Body of pancreas (tissue), 4 donors: ENCODE measurements around the gene ECM2. TPM values are rescaled to one million over a fixed set of nuclear protein-coding genes. Genes with fewer than 3 reads are reported as not detected.

Experiments
- ATAC-seq: fragments of 150-250 bp; one replicate; pipeline ENCODE4 v1.9.1; 2016
- DNase-seq, 4 donors: peaks; one replicate each; pipeline ENCODE4 v3.0.0-alpha.2; 2019
- H3K27ac ChIP-seq, 4 donors: fragments of 200-600 bp; sonication (generic); 1 replicate in 3 of 4; 2 replicates in 1 of 4; pipeline versions ENCODE4 v1.5.1 to v1.6.1; 2016 to 2019; ENCODE audit warnings: mild to moderate bottlenecking in 1 of 4, mixed read lengths in 1 of 4, moderate library complexity in 1 of 4
- H3K27me3 ChIP-seq, 2 donors: fragments of 200-600 bp; sonication (generic); one replicate each; pipeline ENCODE4 v1.6.0; 2016; ENCODE audit warnings: mild to moderate bottlenecking in 1 of 2
- H3K36me3 ChIP-seq, 2 donors: fragments of 200-600 bp; sonication (generic); replicated peaks in 1 of 2; 2 replicates each; pipeline ENCODE4 v1.5.1; 2016; ENCODE audit warnings: low read depth in 2 of 2; ENCODE audit not compliant: insufficient read depth in 1 of 2
- H3K4me1 ChIP-seq: fragments of 200-600 bp; sonication (generic); one replicate; pipeline ENCODE4 v1.6.0; 2016
- H3K4me3 ChIP-seq, 2 donors: fragments of 200-600 bp; sonication (generic); 1 replicate in 1 of 2; 2 replicates in 1 of 2; pipeline ENCODE4 v1.5.1; 2016 to 2019
- H3K9me3 ChIP-seq, 3 donors: fragments of 200-600 bp; sonication (generic); 1 replicate in 2 of 3; 2 replicates in 1 of 3; pipeline ENCODE4 v1.5.1; 2016
- CTCF ChIP-seq, 7 experiments: fragments of 450-650 bp in 4 of 7; fragments of 200-600 bp in 3 of 7; sonication (generic) in 3 of 7; IDR thresholded peaks; one replicate each; pipeline ENCODE4 v1.5.1; 2016 to 2019; ENCODE audit warnings: antibody characterized with exemption in 7 of 7
- POLR2A ChIP-seq, 3 donors: fragments of 450-650 bp; IDR thresholded peaks; one replicate each; pipeline ENCODE4 v1.6.1; 2016; ENCODE audit warnings: antibody characterized with exemption in 3 of 3, mild to moderate bottlenecking in 2 of 3
- whole genome bisulfite sequencing, 2 donors: methylation state at CpG; one replicate each; pipeline ENCODE4 v1.1.5; 2017; 5-methylcytosine and 5-hydroxymethylcytosine counted together
- intact Hi-C: fragments of 100-400 bp; cut with DNase I; formaldehyde crosslinking; loops from one replicate; pipeline ENCODE4 v1.15.1; 2023
- total RNA-seq, 2 donors: library from RNA; depleted of rRNA; stranded (reverse); fragments of >200 nt; gene quantifications; one replicate each; pipeline ENCODE4 v1.1.0, GENCODE V29; 2016

Gene ECM2
- total RNA-seq, 2 donors from 2014 or later: 6.5 to 8.2 TPM

GRCh38 chr9:92500725-92501124, 35.1 kb downstream of the ECM2 start:
- Histone ChIP-seq H3K27me3 (no peaks in the 10 kb centered on the region), H3K36me3 (no peaks in the 10 kb centered on the region), H3K4me1 (no peaks in the 10 kb centered on the region), H3K4me3 (no peak overlapping the region), H3K9me3 (no peaks in the 10 kb centered on the region), H3K27ac (no peak overlapping the region)
- no peak for ATAC-seq
- intact Hi-C loops: no loop called here
- 90 to 92% methylated on average over 5 of the region's 5 CpGs for WGBS, 2 donors
- DNase-seq: no peak
- no peak for TF ChIP-seq CTCF (IDR thresholded peaks at IDR 0.05)
- no peak for TF ChIP-seq POLR2A (IDR thresholded peaks at IDR 0.05)

- no peaks in the 10 kb centered on the region for H3K36me3 ChIP-seq
- TF ChIP-seq CTCF (IDR thresholded peaks at IDR 0.05) (no peak), POLR2A (IDR thresholded peaks at IDR 0.05) (no peak)
- H3K4me1 ChIP-seq: no peaks in the 10 kb centered on the region
- H3K4me3 ChIP-seq: no peak overlapping the region
- DNase-seq (no peak), ATAC-seq (no peak)
- H3K27ac ChIP-seq: no peak overlapping the region
- no peaks in the 10 kb centered on the region for H3K27me3 ChIP-seq
- intact Hi-C loops: no loop called here
- 47 to 68% methylated on average over 2 of the region's 2 CpGs for WGBS, 2 donors
- H3K9me3 ChIP-seq: no peaks in the 10 kb centered on the region
Observed at GRCh38 chr9:92499701-92500100, 36.1 kb downstream of the ECM2 start.

GRCh38 chr9:92496396-92497176, 39.2 kb downstream of the ECM2 start:
- H3K9me3 ChIP-seq: no peaks in the 10 kb centered on the region
- H3K4me1 ChIP-seq: no peaks in the 10 kb centered on the region
- no peak for TF ChIP-seq CTCF (IDR thresholded peaks at IDR 0.05)
- no peak for TF ChIP-seq POLR2A (IDR thresholded peaks at IDR 0.05)
- 90 to 91% methylated on average over 5 of the region's 5 CpGs for WGBS, 2 donors
- H3K27ac ChIP-seq: no peak overlapping the region
- no peaks in the 10 kb centered on the region for H3K36me3 ChIP-seq
- intact Hi-C loops: no loop called here
- no peak for ATAC-seq
- H3K4me3 ChIP-seq: no peak overlapping the region
- no peak for DNase-seq
- no peaks in the 10 kb centered on the region for H3K27me3 ChIP-seq

- DNase-seq: no peak
- ATAC-seq: no peak
- H3K4me1 ChIP-seq: no peaks in the 10 kb centered on the region
- TF ChIP-seq CTCF (IDR thresholded peaks at IDR 0.05) (no peak), POLR2A (IDR thresholded peaks at IDR 0.05) (no peak)
- H3K9me3 ChIP-seq: no peaks in the 10 kb centered on the region
- WGBS, 2 donors: 95 to 100% methylated on average over 2 of the region's 2 CpGs
- H3K27ac ChIP-seq: no peak overlapping the region
- H3K27me3 ChIP-seq: no peaks in the 10 kb centered on the region
- H3K36me3 ChIP-seq: no peaks in the 10 kb centered on the region
- no peak overlapping the region for H3K4me3 ChIP-seq
- intact Hi-C loops: no loop called here
Observed at GRCh38 chr9:92494856-92495255, 40.9 kb downstream of the ECM2 start.
